Lung (tissue), 12 donors: Measurements from ENCODE around the gene TSPAN18. TPM values are rescaled to one million over a fixed set of nuclear protein-coding genes. Genes with fewer than 3 reads are reported as not detected.

Experiments
- ATAC-seq: fragments of 200-7000 bp; cut with Tn5 transposase; one replicate; pipeline ENCODE4 v1.9.1; 2020; ENCODE audit warnings: moderate number of reproducible peaks; ENCODE audit not compliant: insufficient read depth, low FRiP score
- DNase-seq, 3 donors: peaks; one replicate each; pipeline ENCODE4 v3.0.0-alpha.2; 2013 to 2017
- H3K27ac ChIP-seq, 2 donors: one replicate each; pipeline ENCODE4 v1.5.1; 2013; ENCODE audit warnings: mild to moderate bottlenecking in 2 of 2, moderate library complexity in 2 of 2, control low read depth in 1 of 2, inconsistent platforms in 1 of 2, low read depth in 1 of 2, low read length in 1 of 2
- H3K27me3 ChIP-seq, 3 donors: one replicate each; pipeline ENCODE4 v1.5.1; 2013; ENCODE audit warnings: low read length in 2 of 3; ENCODE audit not compliant: control insufficient read depth in 3 of 3, insufficient read depth in 3 of 3
- H3K36me3 ChIP-seq, 4 donors: one replicate each; pipeline ENCODE4 v1.5.1; 2013; ENCODE audit warnings: low read length in 4 of 4, mild to moderate bottlenecking in 1 of 4, moderate library complexity in 1 of 4; ENCODE audit not compliant: control insufficient read depth in 4 of 4, insufficient read depth in 4 of 4
- H3K4me1 ChIP-seq, 5 donors: one replicate each; pipeline ENCODE4 v1.5.1; 2013; ENCODE audit warnings: low read length in 5 of 5, mild to moderate bottlenecking in 2 of 5, moderate library complexity in 1 of 5; ENCODE audit not compliant: control insufficient read depth in 5 of 5, insufficient read depth in 5 of 5
- H3K4me3 ChIP-seq: one replicate; pipeline ENCODE4 v1.5.1; 2013; ENCODE audit warnings: mild to moderate bottlenecking, control low read depth, moderate library complexity
- H3K9ac ChIP-seq, 2 donors: one replicate each; pipeline ENCODE4 v1.5.1; 2013; ENCODE audit warnings: low read length in 2 of 2, control low read depth in 1 of 2; ENCODE audit not compliant: insufficient read depth in 1 of 2
- H3K9me3 ChIP-seq, 4 donors: one replicate each; pipeline ENCODE4 v1.5.1; 2013; ENCODE audit warnings: low read length in 3 of 4, mild to moderate bottlenecking in 1 of 4, moderate library complexity in 1 of 4; ENCODE audit not compliant: control insufficient read depth in 4 of 4, insufficient read depth in 3 of 4
- CTCF ChIP-seq: IDR thresholded peaks from 2 replicates; pipeline ENCODE4 v1.5.1; 2012; ENCODE audit warnings: mild to moderate bottlenecking; ENCODE audit errors: control extremely low read depth, extremely low read depth
- WGBS, 2 donors: extraction: QIAGEN DNeasy Blood & Tissue Kit; methylation state at CpG; one replicate each; pipeline ENCODE4 v1.1.7; 2013; 5-methylcytosine and 5-hydroxymethylcytosine counted together
- polyA plus RNA-seq, 2 donors: library from polyadenylated mRNA; stranded (reverse); fragments of 200-250 nt; gene quantifications; one replicate each; pipeline ENCODE4 v1.2.1, GENCODE V29; 2013
- total RNA-seq, 2 donors: library from RNA; depleted of rRNA in 1 of 2; stranded (reverse); fragments of >200 nt in 1 of 2; gene quantifications; one replicate each; pipeline ENCODE4 v1.2.1, GENCODE V29; 2014 to 2021
- donor health status: control.
- donor health status: control.
- donor health status: Bipolar disorder and iron deficiency.
- donor health status: healthy.
- donor health status: DM: yes; HTN: yes; CAD: no.

The TSPAN18 gene
- total and polyA plus RNA-seq, 4 donors, result 8.3 to 40.7 (median 21.4) TPM

GRCh38 chr11:44973632-44974401 lies 247.1 kb downstream of the TSPAN18 start:
- Histone ChIP-seq H3K27ac (no peak overlapping the region), H3K36me3 (no peaks in the 10 kb centered on the region), H3K27me3 (no peaks in the 10 kb centered on the region), H3K4me1 (peaks cover 0 to 22% (median 19%) of the 10 kb centered on the region in 5 donors), H3K4me3 (no peak overlapping the region), H3K9ac (no peak overlapping the region), H3K9me3 (no peaks in the 10 kb centered on the region)
- no peak for ATAC-seq
- TF ChIP-seq CTCF, result no peak
- no peak for DNase-seq
- 78 to 85% methylated on average over 13 of the region's 13 CpGs for WGBS, 2 donors

GRCh38 chr11:44974402-44975000 lies 247.7 kb downstream of the TSPAN18 start:
- ATAC-seq, result no peak
- Histone ChIP-seq H3K4me3 (no peak overlapping the region), H3K4me1 (peaks cover 0 to 25% (median 22%) of the 10 kb centered on the region in 5 donors), H3K36me3 (no peaks in the 10 kb centered on the region), H3K27ac (no peak overlapping the region), H3K27me3 (no peaks in the 10 kb centered on the region), H3K9me3 (no peaks in the 10 kb centered on the region), H3K9ac (no peak overlapping the region)
- TF ChIP-seq CTCF, result no peak
- 85 to 92% methylated on average over 12 of the region's 12 CpGs for WGBS, 2 donors
- no peak for DNase-seq

DNA sequence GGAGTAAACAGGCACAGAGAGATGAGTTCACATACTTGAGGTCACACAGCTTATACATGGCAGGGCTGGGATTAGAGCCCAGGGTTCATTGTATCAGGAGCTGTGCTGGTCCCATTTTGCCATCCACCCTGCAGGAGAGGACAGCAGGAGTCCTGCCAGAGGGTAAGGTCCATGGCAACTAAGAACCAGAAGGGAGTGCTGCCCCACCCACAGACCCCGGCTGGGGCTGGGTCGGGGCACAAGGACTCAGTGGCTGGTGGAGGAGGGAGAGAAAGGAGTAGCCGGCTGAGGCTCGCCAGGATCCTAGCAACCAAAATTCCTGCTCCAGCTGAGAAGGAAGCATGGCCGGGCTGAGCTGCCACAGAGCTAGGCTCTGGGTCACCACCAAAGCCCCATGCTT lies 249.8 kb downstream of the TSPAN18 start:
- Histone ChIP-seq H3K4me3 (no peak overlapping the region), H3K9ac (no peak overlapping the region), H3K36me3 (no peaks in the 10 kb centered on the region), H3K9me3 (no peaks in the 10 kb centered on the region), H3K27ac (no peak overlapping the region), H3K27me3 (no peaks in the 10 kb centered on the region), H3K4me1 (peaks cover 0 to 41% (median 22%) of the 10 kb centered on the region in 5 donors)
- no peak for TF ChIP-seq CTCF
- 83 to 95% methylated on average over 5 of the region's 5 CpGs for WGBS, 2 donors
- ATAC-seq (no peak), DNase-seq (no peak)
